ENCODE measurements around the gene FBLN2.

GRCh38 chr3:13507247-13507569 lies 41.7 kb upstream of the FBLN2 start:
- TF ChIP-seq CTCF (IDR thresholded peaks at IDR 0.05) (no peak), POLR2A (IDR thresholded peaks at IDR 0.05) (no peak)
